Neural cell (in vitro differentiated cells): ENCODE data around the gene F2R.

Experiments
- CTCF ChIP-seq: fragments of 450-650 bp; IDR thresholded peaks from 2 replicates; pipeline ENCODE4 v1.5.1; 2014; ENCODE audit warnings: antibody characterized with exemption, mild to moderate bottlenecking, moderate library complexity; ENCODE audit not compliant: poor library complexity, severe bottlenecking
- EZH2 ChIP-seq: fragments of 200-600, 300-800 bp; shearing (Covaris generic), sonication (generic); IDR thresholded peaks from 2 replicates; pipeline ENCODE4 v1.6.1; 2014; ENCODE audit warnings: antibody characterized with exemption, low read length, borderline replicate concordance, mild to moderate bottlenecking; ENCODE audit not compliant: insufficient read depth, poor library complexity, severe bottlenecking
- MXI1 ChIP-seq: fragments of 450-650 bp; conservative IDR thresholded peaks from 2 replicates; pipeline ENCODE4 v1.6.1; 2014; ENCODE audit warnings: antibody characterized with exemption, mild to moderate bottlenecking; ENCODE audit not compliant: poor library complexity, severe bottlenecking
- POLR2AphosphoS5 ChIP-seq: IDR thresholded peaks from 2 replicates; pipeline ENCODE4 v1.6.1; 2012
- TF ChIP-seq, protein P1 (sequence below): IDR thresholded peaks from 2 replicates; pipeline ENCODE4 v1.6.1; 2012; ENCODE audit warnings: borderline replicate concordance

- TF ChIP-seq CTCF = no peak
- no peak for TF ChIP-seq MXI1
- no peak for TF ChIP-seq POLR2AphosphoS5
- TF ChIP-seq, protein P1, sequence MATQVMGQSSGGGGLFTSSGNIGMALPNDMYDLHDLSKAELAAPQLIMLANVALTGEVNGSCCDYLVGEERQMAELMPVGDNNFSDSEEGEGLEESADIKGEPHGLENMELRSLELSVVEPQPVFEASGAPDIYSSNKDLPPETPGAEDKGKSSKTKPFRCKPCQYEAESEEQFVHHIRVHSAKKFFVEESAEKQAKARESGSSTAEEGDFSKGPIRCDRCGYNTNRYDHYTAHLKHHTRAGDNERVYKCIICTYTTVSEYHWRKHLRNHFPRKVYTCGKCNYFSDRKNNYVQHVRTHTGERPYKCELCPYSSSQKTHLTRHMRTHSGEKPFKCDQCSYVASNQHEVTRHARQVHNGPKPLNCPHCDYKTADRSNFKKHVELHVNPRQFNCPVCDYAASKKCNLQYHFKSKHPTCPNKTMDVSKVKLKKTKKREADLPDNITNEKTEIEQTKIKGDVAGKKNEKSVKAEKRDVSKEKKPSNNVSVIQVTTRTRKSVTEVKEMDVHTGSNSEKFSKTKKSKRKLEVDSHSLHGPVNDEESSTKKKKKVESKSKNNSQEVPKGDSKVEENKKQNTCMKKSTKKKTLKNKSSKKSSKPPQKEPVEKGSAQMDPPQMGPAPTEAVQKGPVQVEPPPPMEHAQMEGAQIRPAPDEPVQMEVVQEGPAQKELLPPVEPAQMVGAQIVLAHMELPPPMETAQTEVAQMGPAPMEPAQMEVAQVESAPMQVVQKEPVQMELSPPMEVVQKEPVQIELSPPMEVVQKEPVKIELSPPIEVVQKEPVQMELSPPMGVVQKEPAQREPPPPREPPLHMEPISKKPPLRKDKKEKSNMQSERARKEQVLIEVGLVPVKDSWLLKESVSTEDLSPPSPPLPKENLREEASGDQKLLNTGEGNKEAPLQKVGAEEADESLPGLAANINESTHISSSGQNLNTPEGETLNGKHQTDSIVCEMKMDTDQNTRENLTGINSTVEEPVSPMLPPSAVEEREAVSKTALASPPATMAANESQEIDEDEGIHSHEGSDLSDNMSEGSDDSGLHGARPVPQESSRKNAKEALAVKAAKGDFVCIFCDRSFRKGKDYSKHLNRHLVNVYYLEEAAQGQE = no peak
- TF ChIP-seq EZH2 = no peak
These were observed 21.6 kb upstream of the F2R start for GRCh38 chr5:76694317-76694716.
